WTC11 (cell line): Measurements from ENCODE around the gene FHIT. TPM values are rescaled to one million over a fixed set of nuclear protein-coding genes. Genes with fewer than 3 reads are reported as not detected.

Source experiments
- ATAC-seq: fragments of 200-7000 bp; cut with Tn5 transposase; 2 replicates; pipeline ENCODE4 v1.10.0; 2021; ENCODE audit warnings: mild to moderate bottlenecking, moderate library complexity
- CTCF ChIA-PET: fragments of 300-600 bp; sonication (Branson Sonifier 250); formaldehyde crosslinking; loops from one replicate; lab custom pipeline; 2021; ENCODE audit warnings: antibody characterized with exemption; lab: Charles Lee
- POLR2A ChIA-PET: fragments of 350-600 bp; sonication (Branson Sonifier 250); formaldehyde crosslinking; loops from one replicate; lab custom pipeline; 2021; ENCODE audit warnings: antibody characterized with exemption; lab: Charles Lee
- DNase-seq: peaks from one replicate; pipeline ENCODE4 v3.0.0; 2021; ENCODE audit warnings: low spot score
- H3K27ac Mint-ChIP-seq: 2 replicates; pipeline ENCODE4 v1.8.0; 2021; ENCODE audit warnings: mixed read lengths
- H3K27me3 Mint-ChIP-seq: 2 replicates; pipeline ENCODE4 v1.8.0; 2021; ENCODE audit warnings: low read depth, mild to moderate bottlenecking, moderate library complexity, mixed read lengths
- H3K36me3 Mint-ChIP-seq: 2 replicates; pipeline ENCODE4 v1.8.0; 2021; ENCODE audit warnings: mixed read lengths
- H3K4me1 Mint-ChIP-seq: 2 replicates; pipeline ENCODE4 v1.8.0; 2022; ENCODE audit warnings: mixed read lengths
- H3K4me3 Mint-ChIP-seq: 2 replicates; pipeline ENCODE4 v1.8.0; 2021; ENCODE audit warnings: mild to moderate bottlenecking, moderate library complexity, mixed read lengths
- H3K9me3 Mint-ChIP-seq: 2 replicates; pipeline ENCODE4 v1.8.0; 2021; ENCODE audit warnings: mixed read lengths
- ARID4B ChIP-seq: sonication (generic); formaldehyde crosslinking; IDR thresholded peaks from 2 replicates; pipeline ENCODE4 v1.8.0; 2023; ENCODE audit warnings: missing genetic modification reagents, mild to moderate bottlenecking, borderline replicate concordance
- CTCF ChIP-seq: fragments of 200-600 bp; IDR thresholded peaks from 2 replicates; pipeline ENCODE4 v1.8.0; 2022; ENCODE audit warnings: antibody characterized with exemption
- ERG ChIP-seq: fragments of 250-450 bp; sonication (Bioruptor Pico); IDR thresholded peaks from 2 replicates; pipeline ENCODE4 v1.8.0; 2021; ENCODE audit warnings: mild to moderate bottlenecking
- GABPB1 ChIP-seq: sonication (generic); formaldehyde crosslinking; IDR thresholded peaks from 2 replicates; pipeline ENCODE4 v1.8.1; 2023; ENCODE audit warnings: mild to moderate bottlenecking, missing genetic modification reagents
- GTF2I ChIP-seq: fragments of 250-450 bp; sonication (Bioruptor Pico); conservative IDR thresholded peaks from 2 replicates; pipeline ENCODE4 v1.4.0; 2021; ENCODE audit warnings: mild to moderate bottlenecking
- HMGA2 ChIP-seq: fragments of 250-450 bp; sonication (Bioruptor Pico); IDR thresholded peaks from 2 replicates; pipeline ENCODE4 v1.4.0; 2021; ENCODE audit warnings: mild to moderate bottlenecking, moderate library complexity
- JUN ChIP-seq: sonication (generic); formaldehyde crosslinking; IDR thresholded peaks from 2 replicates; pipeline ENCODE4 v1.8.0; 2023; ENCODE audit warnings: mild to moderate bottlenecking, missing genetic modification reagents
- TP53 ChIP-seq: sonication (generic); formaldehyde crosslinking; IDR thresholded peaks from 2 replicates; pipeline ENCODE4 v1.8.1; 2023; ENCODE audit warnings: mild to moderate bottlenecking, missing genetic modification reagents
- ZNF138 ChIP-seq: sonication (generic); formaldehyde crosslinking; conservative IDR thresholded peaks from 2 replicates; pipeline ENCODE4 v1.8.1; 2022; ENCODE audit warnings: mild to moderate bottlenecking, moderate library complexity, missing genetic modification reagents
- ZNF263 ChIP-seq: sonication (generic); formaldehyde crosslinking; IDR thresholded peaks from 2 replicates; pipeline ENCODE4 v1.8.1; 2022; ENCODE audit warnings: low read depth, mild to moderate bottlenecking, moderate library complexity, missing genetic modification reagents
- ZNF671 ChIP-seq: fragments of 250-450 bp; sonication (Bioruptor Pico); IDR thresholded peaks from 2 replicates; pipeline ENCODE4 v1.8.0; 2021; ENCODE audit warnings: mild to moderate bottlenecking
- ZSCAN18 ChIP-seq: fragments of 250-450 bp; sonication (Bioruptor Pico); IDR thresholded peaks from 2 replicates; pipeline ENCODE4 v2.1.2; 2022; ENCODE audit warnings: mild to moderate bottlenecking, moderate library complexity
- total RNA-seq: library from RNA; stranded (reverse); gene quantifications from 3 replicates; pipeline ENCODE4 v1.2.3, GENCODE V29; 2021

Gene FHIT
- total RNA-seq, 1 experiment from 2014 or later: 2.6 TPM

GRCh38 chr3:60754617-60755016 lies 496.6 kb downstream of the FHIT start:
- Mint-ChIP-seq H3K9me3 (peaks cover 34% of the 10 kb centered on the region), H3K27me3 (no peaks in the 10 kb centered on the region; the same call in 1 of the 2 replicates), H3K4me1 (peaks cover 40% of the 10 kb centered on the region), H3K36me3 (peaks cover 31% of the 10 kb centered on the region), H3K27ac (no peak overlapping the region), H3K4me3 (no peak overlapping the region)
- POLR2A ChIA-PET: no interaction called here
- DNase-seq (no peak), ATAC-seq (no peak)
- TF ChIP-seq HMGA2 (CRISPR knock-in tag): no peak
- no peak for TF ChIP-seq ZSCAN18 (CRISPR knock-in tag)
- TF ChIP-seq GTF2I (CRISPR knock-in tag): no peak
- no peak for TF ChIP-seq JUN (CRISPR knock-in tag)
- no peak for TF ChIP-seq ZNF263 (CRISPR knock-in tag)
- no peak for TF ChIP-seq ARID4B (CRISPR knock-in tag)
- TF ChIP-seq ERG (CRISPR knock-in tag): no peak
- CTCF ChIA-PET: interaction anchor here (0.6 to 1.7 kb wide), 24 partner anchors 9 to 776 kb away, joined by 3 to 28 read pairs (median 4); no protein-coding TSS in a partner anchor

- ChIA-PET POLR2A (no interaction called here), CTCF (no interaction called here)
- Mint-ChIP-seq H3K4me3 (no peak overlapping the region), H3K27me3 (no peaks in the 10 kb centered on the region), H3K27ac (no peak overlapping the region), H3K36me3 (peaks cover 27% of the 10 kb centered on the region), H3K4me1 (peaks cover 40% of the 10 kb centered on the region)
- DNase-seq (no peak), ATAC-seq (no peak)
- TF ChIP-seq HMGA2 (CRISPR knock-in tag) (no peak), ZNF671 (CRISPR knock-in tag) (no peak), CTCF (no peak), TP53 (no peak), ZNF138 (CRISPR knock-in tag) (no peak)
- TF ChIP-seq, all 79 proteins: peak for 0
- H3K9me3 Mint-ChIP-seq: peaks cover 27% of the 10 kb centered on the region
Measured at GRCh38 chr3:60752809-60753208, 498.4 kb downstream of the FHIT start.

- Mint-ChIP-seq H3K4me1 (peaks cover 34% of the 10 kb centered on the region), H3K9me3 (peaks cover 27% of the 10 kb centered on the region), H3K36me3 (peaks cover 27% of the 10 kb centered on the region)
- no peak for ATAC-seq
- TF ChIP-seq GABPB1 (no peak), GTF2I (CRISPR knock-in tag) (no peak)
- TF ChIP-seq, all 79 proteins: peak for 0
- ChIA-PET POLR2A (no interaction called here), CTCF (no interaction called here)
- Mint-ChIP-seq H3K4me3 (no peak overlapping the region), H3K27ac (no peak overlapping the region), H3K27me3 (peaks cover 7% of the 10 kb centered on the region; the same call in 1 of the 2 replicates)
- no peak for DNase-seq
Measured at GRCh38 chr3:60746695-60747416, 504.4 kb downstream of the FHIT start.
